Mucosa of stomach (tissue), 1 donor: ENCODE results near the gene UBE2I.

Experiments
- H3K27me3 ChIP-seq: one replicate; pipeline ENCODE4 v1.7.0; 2013; ENCODE audit warnings: mild to moderate bottlenecking, low read length; ENCODE audit not compliant: control insufficient read depth, insufficient read depth
- H3K36me3 ChIP-seq: one replicate; pipeline ENCODE4 v1.7.0; 2013; ENCODE audit warnings: low read length; ENCODE audit not compliant: control insufficient read depth, insufficient read depth
- H3K4me1 ChIP-seq: one replicate; pipeline ENCODE4 v1.7.0; 2013; ENCODE audit warnings: mild to moderate bottlenecking, low read length; ENCODE audit not compliant: control insufficient read depth, insufficient read depth
- H3K4me3 ChIP-seq: one replicate; pipeline ENCODE4 v1.7.0; 2013; ENCODE audit warnings: low read length
- H3K9ac ChIP-seq: one replicate; pipeline ENCODE4 v1.7.0; 2013; ENCODE audit warnings: mild to moderate bottlenecking, low read length, moderate library complexity
- H3K9me3 ChIP-seq: one replicate; pipeline ENCODE4 v1.7.0; 2013; ENCODE audit warnings: mild to moderate bottlenecking, low read length, moderate library complexity; ENCODE audit not compliant: control insufficient read depth
- donor health status: Pancreatic carcinoma.

The UBE2I gene

DNA sequence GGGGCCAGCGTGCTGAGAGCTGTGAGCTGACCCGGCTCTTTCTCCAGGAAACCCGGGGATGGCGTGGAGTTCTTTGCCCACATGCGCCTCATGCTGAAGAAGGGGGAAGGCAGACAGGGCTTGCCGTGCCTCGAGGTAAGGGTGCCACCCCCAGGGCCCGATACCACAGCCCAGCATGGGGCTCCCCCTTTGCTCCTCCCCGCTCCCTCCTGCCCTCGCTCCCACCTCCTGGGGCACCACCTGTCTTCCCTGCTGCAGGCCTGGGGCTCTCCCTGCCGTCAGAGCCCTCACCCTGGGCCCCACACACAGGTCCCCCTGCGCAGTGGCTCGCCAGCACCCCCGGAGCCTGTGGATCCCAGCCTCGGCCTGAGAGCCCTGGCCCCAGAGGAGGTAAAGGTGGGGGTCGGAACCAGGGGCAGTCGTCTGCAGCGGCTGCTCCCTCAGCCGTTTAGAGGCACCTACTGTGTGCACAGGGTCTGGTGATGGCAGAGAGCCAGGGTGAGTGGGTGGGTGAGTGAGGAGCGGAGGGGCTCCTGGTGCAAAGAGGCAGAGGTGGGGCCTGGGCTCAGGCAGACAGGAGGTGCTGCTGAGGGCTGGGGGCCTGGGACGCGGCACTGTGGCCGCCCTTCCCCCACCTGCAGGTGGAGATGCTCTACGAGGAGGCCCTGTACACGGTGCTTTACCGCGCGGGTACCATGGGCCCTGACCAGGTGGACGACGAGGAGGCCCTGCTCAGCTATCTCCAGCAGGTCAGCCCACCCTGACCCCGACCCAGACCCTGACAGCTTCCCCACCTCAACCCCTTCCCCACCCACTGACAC is 29.6 kb downstream of the UBE2I start:
- no peaks in the 10 kb centered on the region for H3K36me3 ChIP-seq
- H3K4me3 ChIP-seq, result no peak overlapping the region
- peaks cover 19% of the 10 kb centered on the region for H3K4me1 ChIP-seq
- H3K9ac ChIP-seq, result no peak overlapping the region
- H3K9me3 ChIP-seq, result no peaks in the 10 kb centered on the region
- peaks cover 22% of the 10 kb centered on the region for H3K27me3 ChIP-seq

DNA sequence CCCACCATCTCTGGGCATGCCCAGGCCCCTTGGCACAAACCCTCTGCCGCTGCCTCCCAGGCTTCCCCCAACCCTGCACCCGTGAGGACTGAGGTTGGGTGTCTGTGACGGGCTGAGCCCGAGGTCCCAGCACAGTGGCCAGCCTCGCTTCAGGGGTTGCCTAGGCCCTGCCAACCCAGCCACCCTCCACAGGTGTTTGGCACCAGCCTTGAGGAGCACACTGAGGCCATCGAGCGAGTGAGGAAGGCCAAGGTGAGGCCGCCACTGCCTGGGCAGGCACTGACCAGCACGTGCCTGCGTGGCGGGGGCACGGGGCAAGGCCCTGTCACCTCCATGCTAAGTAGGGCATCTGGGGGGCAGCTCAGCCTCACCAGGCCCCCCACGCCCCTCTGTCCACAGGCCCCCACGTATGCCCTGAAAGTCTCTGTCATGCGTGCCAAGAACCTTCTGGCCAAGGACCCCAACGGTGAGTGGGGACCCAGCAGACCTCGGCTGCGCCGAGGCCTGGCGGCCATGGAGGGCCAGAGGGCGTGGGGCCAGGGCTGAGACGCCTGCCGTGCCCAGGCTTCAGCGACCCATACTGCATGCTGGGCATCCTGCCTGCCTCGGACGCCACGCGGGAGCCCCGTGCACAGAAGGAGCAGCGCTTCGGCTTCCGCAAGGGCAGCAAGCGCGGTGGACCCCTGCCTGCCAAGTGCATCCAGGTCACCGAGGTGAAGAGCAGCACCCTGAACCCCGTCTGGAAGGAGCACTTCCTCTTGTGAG is 31.5 kb downstream of the UBE2I start:
- peaks cover 4% of the 10 kb centered on the region for H3K27me3 ChIP-seq
- H3K36me3 ChIP-seq, result no peaks in the 10 kb centered on the region
- no peaks in the 10 kb centered on the region for H3K9me3 ChIP-seq
- peaks cover 19% of the 10 kb centered on the region for H3K4me1 ChIP-seq
- no peak overlapping the region for H3K9ac ChIP-seq
- H3K4me3 ChIP-seq, result no peak overlapping the region

DNA sequence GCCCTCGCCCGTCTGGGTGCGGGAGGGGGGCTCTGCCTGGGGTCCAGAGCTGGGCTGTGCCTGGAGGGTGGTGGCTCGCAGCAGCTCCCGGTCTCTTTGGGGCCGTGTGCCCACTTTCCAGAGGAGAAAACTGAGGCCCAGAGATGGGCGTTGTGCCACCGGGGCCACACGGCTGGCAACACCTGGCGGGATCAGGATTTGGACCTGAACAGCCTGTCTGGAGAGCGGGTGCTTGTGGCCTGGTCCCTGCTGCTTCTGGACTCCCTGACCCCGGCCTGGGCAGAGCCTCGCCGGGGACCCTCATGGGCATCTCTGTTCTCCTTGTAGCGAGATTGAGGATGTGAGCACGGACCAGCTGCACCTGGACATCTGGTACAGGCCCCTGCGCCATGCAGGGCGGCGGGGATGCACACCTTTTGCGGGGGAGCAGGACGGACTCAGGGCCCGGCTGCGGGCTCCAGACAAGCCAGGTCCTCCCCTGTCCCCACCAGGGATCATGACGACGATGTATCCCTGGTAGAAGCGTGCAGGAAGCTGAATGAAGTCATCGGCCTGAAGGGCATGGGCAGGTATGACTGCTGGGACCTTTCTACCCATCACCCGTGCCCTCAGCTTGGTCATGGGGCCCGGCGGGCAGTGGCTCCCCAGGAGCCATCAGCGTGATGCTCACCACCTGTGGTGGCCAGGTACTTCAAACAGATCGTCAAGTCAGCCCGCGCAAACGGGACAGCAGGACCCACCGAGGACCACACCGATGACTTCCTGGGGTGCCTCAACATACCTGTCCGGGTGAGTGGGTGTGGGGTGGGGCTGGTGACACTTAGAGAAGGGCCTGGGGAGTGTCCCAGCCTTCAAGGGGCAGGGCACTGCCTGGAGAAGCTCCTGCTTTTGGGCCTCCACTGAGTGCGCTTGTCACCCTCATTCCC is 32.3 kb downstream of the UBE2I start:
- H3K36me3 ChIP-seq, result no peaks in the 10 kb centered on the region
- no peak overlapping the region for H3K4me3 ChIP-seq
- H3K9me3 ChIP-seq, result no peaks in the 10 kb centered on the region
- no peaks in the 10 kb centered on the region for H3K27me3 ChIP-seq
- H3K4me1 ChIP-seq, result peaks cover 19% of the 10 kb centered on the region
- H3K9ac ChIP-seq, result no peak overlapping the region

DNA sequence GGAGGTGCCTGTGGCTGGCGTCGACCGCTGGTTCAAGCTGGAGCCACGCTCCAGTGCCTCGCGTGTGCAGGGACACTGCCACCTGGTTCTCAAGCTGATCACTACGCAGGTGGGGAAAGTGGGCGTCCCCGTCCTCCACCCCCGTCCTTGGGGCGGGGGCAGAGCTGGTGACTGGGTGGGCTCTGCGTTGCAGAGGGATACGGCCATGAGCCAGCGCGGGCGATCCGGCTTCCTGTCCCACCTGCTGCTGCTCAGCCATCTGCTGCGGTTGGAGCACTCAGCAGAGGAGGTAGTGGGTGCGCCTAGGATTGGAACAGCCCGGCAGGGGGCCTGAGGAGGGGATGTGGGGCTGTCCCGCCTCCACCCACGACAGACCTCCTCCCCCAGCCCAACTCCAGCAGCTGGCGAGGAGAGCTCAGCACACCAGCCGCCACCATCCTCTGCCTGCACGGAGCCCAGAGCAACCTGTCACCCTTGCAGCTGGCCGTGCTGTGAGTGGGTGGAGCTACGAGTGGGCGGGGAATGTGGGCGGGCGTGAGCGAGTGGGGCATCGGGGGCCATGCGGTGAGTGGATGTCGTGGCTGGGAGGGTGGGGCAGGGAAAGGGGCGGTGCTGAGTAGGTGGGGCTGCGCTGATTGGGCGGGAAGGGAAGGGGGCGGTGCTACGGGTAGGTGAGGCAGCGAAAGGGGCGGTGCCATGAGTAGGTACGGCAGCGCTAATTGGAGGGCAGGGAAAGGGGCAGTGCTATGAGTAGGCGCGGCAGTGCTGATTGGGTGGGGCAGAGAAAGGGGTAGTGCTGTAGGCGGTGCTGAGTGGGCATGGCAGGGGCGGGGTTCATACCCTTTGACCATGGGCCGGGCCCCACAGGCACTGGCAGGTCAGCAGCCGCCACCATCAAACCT is 33.3 kb downstream of the UBE2I start:
- Histone ChIP-seq H3K9me3 (no peaks in the 10 kb centered on the region), H3K4me1 (peaks cover 17% of the 10 kb centered on the region), H3K4me3 (no peak overlapping the region), H3K27me3 (no peaks in the 10 kb centered on the region), H3K36me3 (no peaks in the 10 kb centered on the region), H3K9ac (no peak overlapping the region)

DNA sequence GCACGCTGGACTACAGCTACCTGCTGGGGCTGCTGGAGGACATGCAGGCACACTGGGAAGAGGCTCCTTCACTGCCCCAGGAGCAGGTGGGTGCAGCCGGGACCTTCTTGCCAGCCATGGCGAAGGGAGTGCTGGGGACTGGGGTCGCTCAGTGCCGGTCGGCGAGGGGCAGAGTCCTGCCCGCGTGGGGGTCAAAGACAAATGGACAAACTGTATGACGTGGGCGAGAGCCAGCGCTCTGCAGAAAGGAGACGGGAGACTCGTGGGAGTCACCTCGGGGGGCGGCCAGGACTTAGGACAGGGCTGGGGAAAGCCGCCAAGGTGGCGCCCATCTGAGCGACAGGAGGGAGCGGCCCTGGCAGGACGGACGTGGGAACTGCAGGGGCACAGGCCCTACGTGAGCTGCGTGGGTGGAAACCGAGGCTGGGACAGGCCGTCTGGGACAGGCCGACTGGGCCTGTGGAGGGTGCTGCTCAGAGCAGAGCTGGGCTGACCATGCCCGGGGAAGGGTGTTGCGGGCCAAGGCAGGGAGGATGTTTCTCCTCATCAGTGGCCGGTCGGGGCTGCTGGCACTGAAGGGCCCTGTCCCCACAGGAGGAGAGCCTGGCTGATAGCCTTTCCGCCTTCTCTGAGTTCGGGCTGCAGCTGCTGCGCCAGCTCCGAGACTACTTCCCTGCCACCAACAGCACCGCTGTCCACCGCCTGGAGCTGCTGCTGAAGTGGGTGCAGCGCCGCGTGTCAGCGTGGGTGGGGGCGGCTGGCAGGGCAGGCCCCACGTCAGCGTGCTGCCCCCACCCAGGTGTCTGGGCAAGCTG is 34.2 kb downstream of the UBE2I start:
- no peaks in the 10 kb centered on the region for H3K36me3 ChIP-seq
- H3K9ac ChIP-seq, result no peak overlapping the region
- no peak overlapping the region for H3K4me3 ChIP-seq

DNA sequence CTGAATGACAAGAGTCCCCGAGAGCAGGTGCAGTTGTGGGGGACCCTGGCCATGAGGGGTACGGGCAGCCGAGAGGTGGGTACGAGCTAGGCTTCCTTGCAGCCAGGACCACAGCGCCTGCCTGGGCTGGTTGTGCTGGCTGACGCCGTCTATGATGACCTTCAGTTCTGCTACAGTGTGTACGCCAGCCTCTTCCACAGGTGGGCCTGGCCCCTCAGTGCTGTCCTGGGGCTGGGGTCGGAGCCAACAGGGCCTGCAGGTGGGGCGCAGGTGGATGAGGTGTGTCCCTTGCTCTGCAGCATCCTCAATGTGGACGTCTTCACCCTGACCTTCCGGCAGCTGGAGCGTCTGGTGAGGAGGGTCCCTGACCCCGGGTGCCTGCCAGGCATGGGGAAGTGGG is 35.1 kb downstream of the UBE2I start:
- Histone ChIP-seq H3K4me3 (no peak overlapping the region), H3K9ac (no peak overlapping the region), H3K36me3 (no peaks in the 10 kb centered on the region), H3K9me3 (no peaks in the 10 kb centered on the region), H3K27me3 (no peaks in the 10 kb centered on the region), H3K4me1 (peaks cover 15% of the 10 kb centered on the region)

More for the DNA sequence above, 34.2 kb downstream of the UBE2I start:
- H3K4me1 ChIP-seq, result peaks cover 15% of the 10 kb centered on the region
- no peaks in the 10 kb centered on the region for H3K27me3 ChIP-seq
- no peaks in the 10 kb centered on the region for H3K9me3 ChIP-seq

DNA sequence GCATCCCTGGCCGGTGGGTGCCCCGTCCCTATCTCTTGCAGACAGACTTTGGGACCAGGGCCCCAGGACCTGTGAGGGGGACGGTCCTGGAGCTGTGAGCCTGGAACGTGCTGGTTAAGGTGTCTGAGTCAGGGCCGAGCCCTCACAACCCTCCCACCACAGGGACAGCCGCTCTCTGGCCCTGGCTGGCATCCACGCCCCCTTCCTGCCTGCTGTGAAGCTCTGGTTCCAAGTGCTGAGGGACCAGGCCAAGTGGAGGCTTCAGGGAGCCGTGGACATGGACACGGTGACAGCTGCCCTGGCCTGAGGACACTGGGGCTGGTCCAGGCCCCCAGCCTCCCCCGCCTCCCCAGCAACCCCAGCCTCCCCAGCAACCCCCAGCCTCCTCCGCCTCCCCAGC is 35.7 kb downstream of the UBE2I start:
- Histone ChIP-seq H3K9ac (no peak overlapping the region), H3K9me3 (no peaks in the 10 kb centered on the region), H3K27me3 (no peaks in the 10 kb centered on the region), H3K4me1 (peaks cover 15% of the 10 kb centered on the region), H3K4me3 (no peak overlapping the region), H3K36me3 (no peaks in the 10 kb centered on the region)

DNA sequence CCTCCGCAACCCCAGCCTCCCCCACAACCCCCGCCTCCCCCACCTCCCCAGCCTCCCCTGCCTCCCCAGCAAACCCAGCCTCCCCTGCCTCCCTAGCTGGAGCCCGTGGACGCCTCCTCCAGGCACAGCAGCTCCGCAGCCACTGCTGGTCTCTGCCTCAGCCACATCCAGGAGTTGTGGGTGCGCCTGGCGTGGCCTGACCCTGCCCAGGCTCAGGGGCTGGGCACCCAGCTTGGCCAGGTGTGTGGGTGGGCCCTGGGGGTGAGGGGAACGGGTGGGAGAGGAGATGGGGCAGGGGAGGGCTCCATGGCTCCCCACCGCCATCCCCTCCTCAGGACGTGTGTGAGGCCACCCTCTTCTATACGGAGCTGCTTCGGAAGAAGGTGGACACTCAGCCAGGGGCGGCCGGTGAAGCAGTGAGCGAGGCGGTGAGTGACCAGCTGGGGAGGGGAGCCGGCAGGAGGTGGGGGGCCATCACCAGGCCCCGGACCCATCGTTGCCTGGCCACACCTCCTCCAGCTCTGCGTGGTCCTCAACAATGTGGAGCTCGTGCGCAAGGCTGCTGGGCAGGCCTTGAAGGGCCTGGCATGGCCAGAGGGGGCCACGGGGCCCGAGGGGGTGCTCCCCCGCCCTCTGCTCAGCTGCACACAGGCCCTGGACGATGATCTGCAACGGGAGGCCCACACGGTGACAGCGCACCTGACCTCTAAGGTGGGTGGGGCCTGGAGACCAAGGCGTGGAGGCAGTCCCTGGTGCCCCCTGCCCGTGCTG is 36.4 kb downstream of the UBE2I start:
- no peaks in the 10 kb centered on the region for H3K27me3 ChIP-seq

DNA sequence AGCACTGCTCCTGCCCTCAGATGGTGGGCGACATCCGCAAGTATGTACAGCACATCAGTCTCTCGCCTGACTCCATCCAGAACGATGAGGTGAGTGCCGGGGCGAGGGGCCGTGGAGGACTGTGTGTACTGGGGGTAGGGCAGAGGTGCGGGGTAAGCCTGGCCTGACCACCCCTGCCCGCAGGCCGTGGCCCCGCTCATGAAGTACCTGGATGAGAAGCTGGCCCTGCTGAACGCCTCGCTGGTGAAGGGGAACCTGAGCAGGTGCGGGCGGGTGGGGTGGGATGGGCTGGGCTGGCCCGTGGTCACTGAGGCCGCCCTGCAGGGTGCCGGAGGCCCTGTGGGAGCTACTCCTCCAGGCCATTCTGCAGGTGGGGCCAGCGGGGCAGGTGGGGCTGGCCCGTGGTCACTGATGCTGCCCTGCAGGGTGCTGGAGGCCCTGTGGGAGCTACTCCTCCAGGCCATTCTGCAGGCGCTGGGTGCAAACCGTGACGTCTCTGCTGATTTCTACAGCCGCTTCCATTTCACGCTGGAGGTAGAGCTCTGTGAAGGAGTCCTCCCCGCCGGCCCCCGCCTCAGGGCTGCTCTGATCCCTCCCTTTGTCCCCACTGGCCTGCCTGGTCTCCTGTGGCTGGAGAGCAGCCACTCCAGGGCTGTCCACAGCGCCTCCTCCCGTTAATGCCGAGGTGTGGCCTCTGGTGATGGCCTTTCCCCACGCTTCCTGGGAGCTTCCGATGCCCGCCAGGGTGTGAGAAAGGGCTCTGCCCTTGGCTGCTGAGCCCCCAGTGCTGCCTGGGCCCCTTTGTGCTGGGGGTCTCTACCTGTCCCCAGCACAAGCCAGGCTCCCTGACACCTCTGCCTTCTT is 37.2 kb downstream of the UBE2I start:
- Histone ChIP-seq H3K4me3 (no peak overlapping the region), H3K27me3 (no peaks in the 10 kb centered on the region), H3K9ac (no peak overlapping the region), H3K36me3 (no peaks in the 10 kb centered on the region), H3K9me3 (no peaks in the 10 kb centered on the region), H3K4me1 (peaks cover 26% of the 10 kb centered on the region)

More for the DNA sequence above, 36.4 kb downstream of the UBE2I start:
- H3K36me3 ChIP-seq, result no peaks in the 10 kb centered on the region
- H3K4me3 ChIP-seq, result no peak overlapping the region
- H3K9me3 ChIP-seq, result no peaks in the 10 kb centered on the region
- peaks cover 22% of the 10 kb centered on the region for H3K4me1 ChIP-seq
- no peak overlapping the region for H3K9ac ChIP-seq
